ENCODE measurements around the gene SMARCA5. TPM values are rescaled to one million over a fixed set of nuclear protein-coding genes. Genes with fewer than 3 reads are reported as not detected.

Gene SMARCA5
- polyA plus RNA-seq, 1 of the 3 experiments (the other 2 are of a cell fraction) = 7.5 TPM

GRCh38 chr4:143585548-143585947 lies 72.0 kb downstream of the SMARCA5 start:
- H3K9ac ChIP-seq = peak overlapping the region; percentile 27; the same call in 1 of the 2 replicates
- no peak for DNase-seq
- H3K9me3 ChIP-seq = peaks cover 12% of the 10 kb centered on the region; the same call in 1 of the 2 replicates
- H3F3A ChIP-seq (replicated peaks; ENCODE audit: insufficient read depth) = peaks cover 7% of the 10 kb centered on the region
- H3K27ac ChIP-seq (ENCODE audit: low read depth in 2 of 2, low read length in 1 of 2) = peak overlapping the region in 1 of 2 experiments; percentile 60; a peak in 2 of 4 replicates
- H3K4me2 ChIP-seq = peak overlapping the region; percentile 37; the same call in 1 of the 2 replicates
- no peaks in the 10 kb centered on the region for H3K27me3 ChIP-seq (ENCODE audit: insufficient read depth)
- H4K20me1 ChIP-seq (ENCODE audit: insufficient read depth) = no peaks in the 10 kb centered on the region
- POLR2A ChIA-PET = no interaction called here
- H3K79me2 ChIP-seq (ENCODE audit: insufficient read depth) = no peaks in the 10 kb centered on the region
- WGBS (ENCODE audit: low lambda C conversion rate) = 70% methylated on average over 6 of the region's 6 CpGs
- no peak overlapping the region for H3K4me3 ChIP-seq (ENCODE audit: low read depth in 2 of 2, low read length in 1 of 2)
- H3K4me1 ChIP-seq (ENCODE audit: control insufficient read depth in 1 of 2, insufficient read depth in 2 of 2, low read depth in 1 of 2, low read length in 1 of 2) = peaks cover 0 to 8% of the 10 kb centered on the region in 2 experiments; a peak in 1 of 4 replicates
- H3K36me3 ChIP-seq (replicated peaks in 1 of 2; ENCODE audit: control insufficient read depth in 1 of 2, insufficient read depth in 2 of 2, low read length in 1 of 2) = no peaks in the 10 kb centered on the region
- no peaks in the 10 kb centered on the region for H3K9me2 ChIP-seq
- CTCF ChIA-PET = interaction anchor here (1.2 kb wide), 1 partner anchor 9 kb away, joined by 3 read pairs; no protein-coding TSS in a partner anchor
- no peak overlapping the region for H2AFZ ChIP-seq (ENCODE audit: low read depth)
- TF ChIP-seq REST (IDR thresholded peaks at IDR 0.05; ENCODE audit: low read depth, low read length) (no peak), RXRA (IDR thresholded peaks at IDR 0.05; ENCODE audit: borderline replicate concordance, low read depth) (no peak), USF2 (IDR thresholded peaks at IDR 0.05; ENCODE audit: borderline replicate concordance, low read depth, low read length) (no peak), IRF3 (IDR thresholded peaks at IDR 0.05; ENCODE audit: low read depth, low read length) (no peak), FOSL2 (IDR thresholded peaks at IDR 0.05; ENCODE audit: borderline replicate concordance, low read depth) (no peak), CTCF (IDR thresholded peaks at IDR 0.05) (no peak), NRF1 (IDR thresholded peaks at IDR 0.05; ENCODE audit: low read depth, low read length) (no peak), EZH2phosphoT487 (IDR thresholded peaks at IDR 0.05; ENCODE audit: borderline replicate concordance, low read depth) (no peak), CHD2 (IDR thresholded peaks at IDR 0.05; ENCODE audit: low read length, partially characterized antibody) (no peak)
